ENCODE measurements around the gene SPPL2B. TPM values are rescaled to one million over a fixed set of nuclear protein-coding genes. Genes with fewer than 3 reads are reported as not detected.

SPPL2B gene
- total and polyA plus RNA-seq, 8 donors: 36.4 to 226 (median 52.8) TPM

GRCh38 chr19:2336528-2337328, 8.2 kb downstream of the SPPL2B start:
- no peak for TF ChIP-seq CTCF (IDR thresholded peaks at IDR 0.05)
- 75 to 82% methylated on average over 32 to 33 of the region's 33 CpGs for WGBS, 2 donors
- H3K9me3 ChIP-seq: no peaks in the 10 kb centered on the region
- H3K27me3 ChIP-seq: no peaks in the 10 kb centered on the region
- peak overlapping the region in 1 of 4 donors; percentile 16 for H3K27ac ChIP-seq
- peaks cover 0 to 5% (median 0%) of the 10 kb centered on the region in 3 donors for H3K36me3 ChIP-seq
- ATAC-seq (no peak), DNase-seq (peak in 2 of 6 donors; percentile 7 to 48), FAIRE-seq (no peak)
- no peak overlapping the region for H3K4me3 ChIP-seq
- H3K4me1 ChIP-seq: peaks cover 12 to 19% (median 19%) of the 10 kb centered on the region in 3 donors
- intact Hi-C loops (cut with DNase I): no loop called here

DNA sequence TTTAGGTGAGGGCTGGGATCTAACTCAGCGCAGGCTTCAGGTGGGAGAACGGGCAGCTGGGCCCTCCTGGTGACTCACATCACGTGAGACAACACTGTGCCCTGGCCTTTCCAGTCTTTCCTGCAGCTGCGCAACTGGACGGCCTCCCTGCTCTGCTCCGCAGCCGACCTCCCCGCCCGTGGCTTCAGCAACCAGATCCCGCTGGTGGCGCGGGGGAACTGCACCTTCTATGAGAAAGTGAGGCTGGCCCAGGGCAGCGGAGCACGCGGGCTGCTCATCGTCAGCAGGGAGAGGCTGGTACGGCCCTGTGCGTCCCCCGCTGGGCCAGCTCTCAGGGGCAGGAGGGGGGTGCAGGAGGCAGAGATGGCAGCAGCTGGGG, 8.8 kb downstream of the SPPL2B start:
- no peak overlapping the region for H3K4me3 ChIP-seq
- intact Hi-C loops (cut with DNase I): no loop called here
- peaks cover 9 to 15% (median 13%) of the 10 kb centered on the region in 3 donors for H3K4me1 ChIP-seq
- FAIRE-seq (no peak), ATAC-seq (peak; percentile 35 to 74 (median 72)), DNase-seq (peak; percentile 56 to 92 (median 74))
- 52 to 53% methylated on average over 18 to 19 of the region's 19 CpGs for whole genome bisulfite sequencing, 2 donors
- H3K27ac ChIP-seq: peak overlapping the region in 1 of 4 donors; percentile 16
- TF ChIP-seq CTCF (IDR thresholded peaks at IDR 0.05): peak in 1 of 4 donors; percentile 28
- H3K9me3 ChIP-seq: no peaks in the 10 kb centered on the region
- H3K36me3 ChIP-seq: peaks cover 0 to 5% (median 0%) of the 10 kb centered on the region in 3 donors
- no peaks in the 10 kb centered on the region for H3K27me3 ChIP-seq

- intact Hi-C loops (cut with DNase I): no loop called here
- Histone ChIP-seq H3K27ac (no peak overlapping the region), H3K9me3 (no peaks in the 10 kb centered on the region), H3K36me3 (peaks cover 0 to 5% (median 0%) of the 10 kb centered on the region in 3 donors), H3K4me1 (peaks cover 5 to 10% (median 9%) of the 10 kb centered on the region in 3 donors), H3K4me3 (no peak overlapping the region), H3K27me3 (no peaks in the 10 kb centered on the region)
- no peak for ATAC-seq
- FAIRE-seq: no peak
- DNase-seq: peak in 2 of 6 donors; percentile 15 to 55
- WGBS, 2 donors: 93 to 94% methylated on average over 20 to 21 of the region's 21 CpGs
- TF ChIP-seq CTCF (IDR thresholded peaks at IDR 0.05): no peak
These were observed 9.7 kb downstream of the SPPL2B start for GRCh38 chr19:2338055-2338615.

DNA sequence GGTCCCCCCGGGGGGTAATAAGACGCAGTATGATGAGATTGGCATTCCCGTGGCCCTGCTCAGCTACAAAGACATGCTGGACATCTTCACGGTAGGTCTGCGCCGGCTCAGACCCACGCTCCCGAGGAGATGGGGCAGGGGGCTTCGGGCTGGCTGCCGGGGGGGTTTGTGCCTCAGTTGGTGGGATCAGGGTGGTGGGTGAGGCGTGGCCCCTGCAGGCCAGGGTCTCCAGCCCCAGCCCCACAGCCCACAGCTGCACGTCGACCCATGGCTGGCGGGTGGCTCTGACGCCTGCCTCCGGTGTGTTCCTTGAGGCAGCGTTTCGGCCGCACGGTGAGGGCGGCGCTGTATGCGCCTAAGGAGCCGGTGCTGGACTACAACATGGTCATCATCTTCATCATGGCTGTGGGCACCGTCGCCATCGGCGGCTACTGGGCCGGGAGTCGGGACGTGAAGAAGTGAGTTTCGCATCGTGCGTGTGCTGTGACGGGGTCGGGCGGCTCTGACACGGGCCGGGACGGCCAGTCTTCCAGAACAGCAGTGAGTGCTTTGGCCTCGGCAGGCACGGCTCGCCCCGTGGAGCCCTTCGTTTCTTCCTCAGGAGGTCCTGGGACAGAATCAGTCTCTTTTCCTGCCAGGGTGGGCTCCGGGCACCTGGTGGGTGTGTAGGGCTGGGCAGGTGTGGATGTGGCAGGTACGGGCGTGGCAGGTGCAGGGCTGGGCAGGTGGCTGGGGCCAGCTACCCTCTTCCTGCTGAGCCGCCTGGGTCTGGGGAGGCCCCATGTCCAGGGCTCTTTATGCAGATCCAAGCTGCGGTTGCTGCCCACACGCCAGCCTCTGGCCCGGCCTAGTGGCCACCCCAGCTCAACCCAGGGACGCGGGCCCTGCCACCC, 10.5 kb downstream of the SPPL2B start:
- Histone ChIP-seq H3K27me3 (no peaks in the 10 kb centered on the region), H3K4me1 (peaks cover 0 to 3% (median 2%) of the 10 kb centered on the region in 3 donors), H3K9me3 (no peaks in the 10 kb centered on the region), H3K4me3 (no peak overlapping the region), H3K27ac (no peak overlapping the region), H3K36me3 (peaks cover 0 to 5% (median 0%) of the 10 kb centered on the region in 3 donors)
- 95% methylated on average over 54 of the region's 54 CpGs for WGBS, 2 donors
- DNase-seq (peak in 2 of 6 donors; percentile 30 to 71), FAIRE-seq (no peak), ATAC-seq (no peak)
- intact Hi-C loops (cut with DNase I): no loop called here
- TF ChIP-seq CTCF (IDR thresholded peaks at IDR 0.05): no peak
